GM21367 (cell line): ENCODE measurements around the gene TCF19.

Experiments used
- ATAC-seq: cut with Tn5 transposase; IDR thresholded peaks from one replicate; pipeline ENCODE4 v1.9.1; 2021; ENCODE audit not compliant: unreplicated experiment

TCF19 gene

GRCh38 chr6:31203345-31203979 lies 45.1 kb downstream of the TCF19 start:
- peak; percentile 48 for ATAC-seq

- no peak for ATAC-seq
Observed at GRCh38 chr6:31204751-31205145, 46.4 kb downstream of the TCF19 start.

- no peak for ATAC-seq
Observed at GRCh38 chr6:31205638-31206037, 47.2 kb downstream of the TCF19 start.

GRCh38 chr6:31208506-31208905 lies 50.1 kb downstream of the TCF19 start:
- no peak for ATAC-seq

- ATAC-seq = no peak
Observed at GRCh38 chr6:31209137-31209536, 50.7 kb downstream of the TCF19 start.

- no peak for ATAC-seq
Observed at GRCh38 chr6:31210123-31210522, 51.7 kb downstream of the TCF19 start.

- ATAC-seq = no peak
Observed at GRCh38 chr6:31210741-31211532, 52.5 kb downstream of the TCF19 start.
